HepG2 (cell line): ENCODE results near the gene AP3D1.

Experiments used
- BCL6 ChIP-seq: IDR thresholded peaks from 2 replicates; pipeline ENCODE4 v1.6.1; 2016; ENCODE audit warnings: missing genetic modification reagents, missing compliant biosample characterization
- CEBPB ChIP-seq: IDR thresholded peaks from 2 replicates; pipeline ENCODE4 v1.6.1; 2011; ENCODE audit warnings: low read depth, low read length, improper control_type of control experiment, borderline replicate concordance
- CTCF ChIP-seq: sonication (generic); formaldehyde crosslinking; IDR thresholded peaks from 2 replicates; pipeline ENCODE4 v1.5.0; 2020; ENCODE audit warnings: mild to moderate bottlenecking, missing genetic modification reagents, moderate library complexity
- EED ChIP-seq: sonication (generic); formaldehyde crosslinking; IDR thresholded peaks from 2 replicates; pipeline ENCODE4 v1.5.0; 2020; ENCODE audit warnings: mild to moderate bottlenecking, missing genetic modification reagents
- ELF4 ChIP-seq: sonication (generic); formaldehyde crosslinking; IDR thresholded peaks from 2 replicates; pipeline ENCODE4 v1.5.0; 2020; ENCODE audit warnings: missing genetic modification reagents, mild to moderate bottlenecking, moderate library complexity, borderline replicate concordance
- POLR2A ChIP-seq, 2 experiments: IDR thresholded peaks; 2 replicates each; pipeline ENCODE4 v1.6.1; 2011; ENCODE audit warnings: low read depth in 2 of 2, low read length in 2 of 2, mild to moderate bottlenecking in 1 of 2, moderate library complexity in 1 of 2; ENCODE audit not compliant: insufficient read depth in 1 of 2
- THRA ChIP-seq: sonication (generic); formaldehyde crosslinking; IDR thresholded peaks from 2 replicates; pipeline ENCODE4 v1.4.0; 2020; ENCODE audit warnings: missing genetic modification reagents, borderline replicate concordance
- ZNF207 ChIP-seq: fragments of 450-650 bp; IDR thresholded peaks from 2 replicates; pipeline ENCODE4 v1.6.1; 2016; ENCODE audit warnings: antibody characterized with exemption, borderline replicate concordance
- ZNF530 ChIP-seq: sonication (generic); formaldehyde crosslinking; IDR thresholded peaks from 2 replicates; pipeline ENCODE4 v1.5.0; 2020; ENCODE audit warnings: low read depth, mild to moderate bottlenecking, missing genetic modification reagents
- ZNF850 ChIP-seq: sonication (generic); formaldehyde crosslinking; conservative IDR thresholded peaks from 2 replicates; pipeline ENCODE4 v1.9.0; 2021; ENCODE audit warnings: mild to moderate bottlenecking, missing genetic modification reagents
- TF ChIP-seq, protein P1 (sequence below): fragments of 450-650 bp; IDR thresholded peaks from 2 replicates; pipeline ENCODE4 v1.6.1; 2017; ENCODE audit warnings: mild to moderate bottlenecking

DNA sequence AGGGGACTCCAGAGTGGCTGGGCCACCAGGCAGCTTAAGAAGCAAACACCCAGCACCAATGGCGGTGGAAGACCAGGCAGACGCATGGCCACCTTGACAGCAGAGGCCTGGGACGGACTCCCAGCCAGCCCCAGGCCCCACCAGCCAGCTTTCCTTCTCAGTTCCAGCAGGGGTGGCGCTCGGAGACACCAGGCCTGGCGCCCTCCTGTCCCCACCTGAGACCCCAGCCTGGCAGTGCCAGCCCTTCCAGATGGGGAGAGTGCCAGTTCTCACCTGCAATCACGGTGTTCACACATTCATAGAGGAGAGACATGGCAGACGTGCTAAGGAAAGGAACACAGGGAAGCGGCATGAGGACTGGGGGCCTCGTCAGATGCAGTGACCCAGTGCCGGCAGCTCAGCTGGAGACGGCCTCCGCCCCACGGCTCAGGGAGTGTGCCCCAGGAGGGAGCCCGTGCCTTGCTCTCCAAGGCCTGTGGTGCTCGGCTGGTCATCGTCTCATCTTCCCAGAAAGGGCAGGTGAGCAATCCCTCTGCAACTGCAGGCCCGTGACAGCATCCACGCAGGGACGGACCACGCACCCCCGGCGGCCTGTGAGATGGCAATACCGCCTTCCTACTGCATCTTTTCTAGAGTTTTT lies 24.4 kb downstream of the AP3D1 start:
- TF ChIP-seq ZNF530 (CRISPR knock-in tag): no peak
- no peak for TF ChIP-seq POLR2A (IDR thresholded peaks at IDR 0.05; ENCODE audit: insufficient read depth in 1 of 2, low read depth in 2 of 2, low read length in 2 of 2)
- no peak for TF ChIP-seq BCL6 (CRISPR knock-in tag)
- TF ChIP-seq ELF4: no peak
- TF ChIP-seq THRA: no peak
- no peak for TF ChIP-seq CTCF (CRISPR knock-in tag)
- TF ChIP-seq, protein P1, sequence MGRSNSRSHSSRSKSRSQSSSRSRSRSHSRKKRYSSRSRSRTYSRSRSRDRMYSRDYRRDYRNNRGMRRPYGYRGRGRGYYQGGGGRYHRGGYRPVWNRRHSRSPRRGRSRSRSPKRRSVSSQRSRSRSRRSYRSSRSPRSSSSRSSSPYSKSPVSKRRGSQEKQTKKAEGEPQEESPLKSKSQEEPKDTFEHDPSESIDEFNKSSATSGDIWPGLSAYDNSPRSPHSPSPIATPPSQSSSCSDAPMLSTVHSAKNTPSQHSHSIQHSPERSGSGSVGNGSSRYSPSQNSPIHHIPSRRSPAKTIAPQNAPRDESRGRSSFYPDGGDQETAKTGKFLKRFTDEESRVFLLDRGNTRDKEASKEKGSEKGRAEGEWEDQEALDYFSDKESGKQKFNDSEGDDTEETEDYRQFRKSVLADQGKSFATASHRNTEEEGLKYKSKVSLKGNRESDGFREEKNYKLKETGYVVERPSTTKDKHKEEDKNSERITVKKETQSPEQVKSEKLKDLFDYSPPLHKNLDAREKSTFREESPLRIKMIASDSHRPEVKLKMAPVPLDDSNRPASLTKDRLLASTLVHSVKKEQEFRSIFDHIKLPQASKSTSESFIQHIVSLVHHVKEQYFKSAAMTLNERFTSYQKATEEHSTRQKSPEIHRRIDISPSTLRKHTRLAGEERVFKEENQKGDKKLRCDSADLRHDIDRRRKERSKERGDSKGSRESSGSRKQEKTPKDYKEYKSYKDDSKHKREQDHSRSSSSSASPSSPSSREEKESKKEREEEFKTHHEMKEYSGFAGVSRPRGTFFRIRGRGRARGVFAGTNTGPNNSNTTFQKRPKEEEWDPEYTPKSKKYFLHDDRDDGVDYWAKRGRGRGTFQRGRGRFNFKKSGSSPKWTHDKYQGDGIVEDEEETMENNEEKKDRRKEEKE: no peak
- TF ChIP-seq ZNF207: no peak
- no peak for TF ChIP-seq ZNF850 (CRISPR knock-in tag)
- no peak for TF ChIP-seq CEBPB
- no peak for TF ChIP-seq EED (CRISPR knock-in tag)
